Esophagus muscularis mucosa (tissue), 3 donors: Measurements from ENCODE around the gene LGR5.

ENCODE experiments used
- POLR2A ChIP-seq: fragments of 450-650 bp; IDR thresholded peaks from one replicate; pipeline ENCODE4 v1.6.1; 2017; ENCODE audit warnings: antibody characterized with exemption, moderate library complexity, mild to moderate bottlenecking, low read depth
- TF ChIP-seq, protein P1 (sequence below), 3 experiments: fragments of 200-600 bp in 2 of 3; fragments of 450-650 bp in 1 of 3; sonication (generic) in 2 of 3; IDR thresholded peaks; one replicate each; pipeline ENCODE4 v1.5.1; 2017 to 2019; ENCODE audit warnings: antibody characterized with exemption in 3 of 3, mild to moderate bottlenecking in 2 of 3, moderate library complexity in 1 of 3

DNA sequence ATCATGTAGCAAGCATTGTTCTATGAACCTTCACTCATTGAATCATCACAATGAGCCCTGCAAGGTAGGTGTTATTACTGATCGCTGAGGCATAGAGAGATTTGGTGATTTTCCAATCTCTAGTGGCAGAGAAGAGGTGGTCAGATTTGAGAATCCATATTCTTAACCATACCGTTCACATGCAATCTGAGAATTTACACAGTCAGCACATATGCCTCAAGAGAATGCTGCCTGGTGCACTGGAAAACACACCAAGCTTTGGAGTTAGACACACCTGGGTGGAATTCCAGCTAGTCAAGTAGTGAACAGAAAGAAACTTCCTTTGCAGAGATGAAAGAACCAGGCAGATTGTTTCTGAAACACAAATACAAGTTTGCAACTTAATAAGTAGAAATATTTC is 94.1 kb downstream of the LGR5 start:
- TF ChIP-seq, protein P1, sequence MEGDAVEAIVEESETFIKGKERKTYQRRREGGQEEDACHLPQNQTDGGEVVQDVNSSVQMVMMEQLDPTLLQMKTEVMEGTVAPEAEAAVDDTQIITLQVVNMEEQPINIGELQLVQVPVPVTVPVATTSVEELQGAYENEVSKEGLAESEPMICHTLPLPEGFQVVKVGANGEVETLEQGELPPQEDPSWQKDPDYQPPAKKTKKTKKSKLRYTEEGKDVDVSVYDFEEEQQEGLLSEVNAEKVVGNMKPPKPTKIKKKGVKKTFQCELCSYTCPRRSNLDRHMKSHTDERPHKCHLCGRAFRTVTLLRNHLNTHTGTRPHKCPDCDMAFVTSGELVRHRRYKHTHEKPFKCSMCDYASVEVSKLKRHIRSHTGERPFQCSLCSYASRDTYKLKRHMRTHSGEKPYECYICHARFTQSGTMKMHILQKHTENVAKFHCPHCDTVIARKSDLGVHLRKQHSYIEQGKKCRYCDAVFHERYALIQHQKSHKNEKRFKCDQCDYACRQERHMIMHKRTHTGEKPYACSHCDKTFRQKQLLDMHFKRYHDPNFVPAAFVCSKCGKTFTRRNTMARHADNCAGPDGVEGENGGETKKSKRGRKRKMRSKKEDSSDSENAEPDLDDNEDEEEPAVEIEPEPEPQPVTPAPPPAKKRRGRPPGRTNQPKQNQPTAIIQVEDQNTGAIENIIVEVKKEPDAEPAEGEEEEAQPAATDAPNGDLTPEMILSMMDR (IDR thresholded peaks at IDR 0.05), result no peak
- TF ChIP-seq POLR2A, result no peak
